Stimulated activated CD4-positive, alpha-beta T cell treated with anti-CD3 and anti-CD28 coated beads, Interleukin-2, amount 100 ng/mL, for 4 hours (primary cell): ENCODE results near the gene TRAPPC12.

Experiments
- DNase-seq: peaks from one replicate; pipeline ENCODE4 v3.0.0-alpha.2; 2020; ENCODE audit warnings: low read depth

Gene TRAPPC12

DNA sequence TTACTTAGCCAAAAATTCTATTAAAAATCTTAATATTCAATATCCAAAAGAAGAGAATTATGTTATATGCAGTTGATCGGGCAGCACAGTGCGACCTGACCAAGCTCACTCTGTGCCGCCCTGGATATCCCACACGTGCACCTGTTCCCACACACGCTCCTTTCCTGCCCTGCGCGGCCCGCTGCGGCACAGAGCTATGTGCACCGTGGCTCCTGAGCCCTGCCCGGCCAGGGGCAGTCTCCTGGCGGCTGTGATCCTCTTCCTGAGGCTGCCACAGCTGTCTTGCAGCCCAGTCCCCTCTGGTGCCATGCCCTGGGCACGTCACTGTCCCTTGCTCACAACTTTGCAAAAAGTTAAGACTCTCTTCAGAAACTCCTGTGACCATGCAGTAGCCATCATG is 29.3 kb downstream of the TRAPPC12 start:
- no peak for DNase-seq

DNA sequence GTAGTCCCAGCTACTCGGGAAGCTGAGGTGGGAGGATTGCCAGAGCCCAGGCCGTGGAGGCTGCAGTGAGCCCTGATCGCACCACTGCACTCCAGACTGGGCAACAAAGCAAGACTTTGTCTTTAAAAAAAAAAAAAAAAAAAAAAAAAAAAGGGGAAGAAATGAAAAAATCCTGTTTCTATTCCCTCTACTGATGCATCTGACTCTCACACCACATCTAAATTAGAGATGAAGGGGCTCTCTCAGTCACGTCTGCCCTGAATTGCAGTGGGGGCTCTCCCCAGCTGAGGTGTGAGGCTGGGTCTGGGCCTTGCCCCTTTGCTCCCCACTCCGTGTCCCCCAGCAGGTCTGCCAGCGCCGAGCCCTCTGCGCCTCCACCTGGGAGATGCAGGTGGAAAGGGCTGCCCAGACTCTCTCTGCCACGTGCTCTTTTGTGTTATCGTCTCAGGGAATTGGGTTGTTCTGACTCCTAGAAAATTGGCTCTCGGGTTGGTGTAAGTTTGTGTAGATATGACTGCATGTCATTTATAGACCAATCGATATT is 30.2 kb downstream of the TRAPPC12 start:
- no peak for DNase-seq

DNA sequence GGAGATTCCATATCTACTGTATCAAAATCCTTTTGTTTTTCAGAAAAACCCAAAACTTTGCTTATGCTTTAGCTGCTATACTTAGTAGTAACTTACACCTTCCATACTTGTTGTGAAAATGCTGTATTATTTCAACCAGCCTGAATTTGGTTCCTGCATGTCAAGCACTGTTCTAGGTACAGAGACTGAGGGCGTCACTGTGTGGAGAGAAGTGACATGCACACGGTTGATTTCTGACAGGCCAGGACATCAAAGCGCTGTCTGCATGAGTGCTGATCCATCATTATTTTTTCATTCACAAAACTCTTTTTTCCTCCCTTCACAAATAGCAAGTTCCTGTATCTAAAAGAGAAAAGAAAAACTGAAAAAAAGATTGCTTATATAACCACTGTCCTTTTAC is 31.6 kb downstream of the TRAPPC12 start:
- DNase-seq: no peak

DNA sequence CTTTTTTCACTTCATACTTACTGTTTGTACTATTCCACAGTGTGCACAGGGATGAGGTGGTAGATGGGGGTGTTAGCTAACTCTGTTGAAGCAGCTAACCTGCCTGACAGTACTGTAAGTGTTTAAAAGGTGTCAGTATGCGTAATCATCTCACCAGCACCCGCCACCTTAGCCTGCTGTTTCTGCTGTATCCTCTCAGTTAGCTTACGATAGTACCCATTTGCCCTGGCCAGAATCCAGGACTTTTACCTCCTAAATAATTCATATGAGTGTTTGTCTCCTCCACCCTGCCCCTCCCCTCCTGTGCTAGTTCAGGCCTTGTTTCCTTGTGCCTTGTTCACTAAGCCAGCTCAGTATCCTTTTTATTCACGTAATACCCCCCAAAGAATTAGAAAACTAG is 34.2 kb downstream of the TRAPPC12 start:
- DNase-seq: no peak

DNA sequence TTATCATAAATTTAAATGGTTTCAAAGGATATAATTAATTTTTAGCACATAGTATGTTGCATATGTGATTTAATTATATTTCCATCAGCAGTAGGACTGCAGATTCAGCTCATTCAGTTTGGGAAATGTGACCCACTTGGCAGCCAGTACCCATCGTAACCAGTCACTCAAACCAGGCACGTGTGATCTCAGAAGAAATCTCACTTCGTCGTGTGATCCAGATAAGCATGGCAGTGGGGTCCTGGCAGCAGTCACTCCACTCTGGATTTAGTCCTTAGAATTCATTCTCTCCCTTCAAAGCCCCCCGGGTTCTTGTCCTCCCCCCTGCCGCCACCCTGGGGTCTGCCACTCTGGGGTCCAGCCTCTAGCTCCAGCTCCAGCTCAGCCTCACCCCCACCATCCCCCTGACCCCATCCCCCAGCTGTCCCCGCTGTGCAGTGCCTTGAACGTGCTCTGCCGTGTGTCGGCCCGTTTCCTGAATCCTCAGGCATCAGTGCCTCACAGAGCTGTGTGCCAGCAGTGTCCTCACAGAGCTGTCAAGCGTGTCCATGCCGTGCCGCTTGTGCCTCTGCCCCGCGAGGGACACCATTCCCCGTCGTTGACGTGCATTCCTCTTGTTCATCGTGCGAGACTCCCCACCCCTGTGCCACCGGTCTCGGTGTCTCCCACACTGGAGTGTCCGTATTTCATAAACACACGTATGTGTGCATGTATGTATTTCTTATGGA is 34.8 kb downstream of the TRAPPC12 start:
- no peak for DNase-seq

DNA sequence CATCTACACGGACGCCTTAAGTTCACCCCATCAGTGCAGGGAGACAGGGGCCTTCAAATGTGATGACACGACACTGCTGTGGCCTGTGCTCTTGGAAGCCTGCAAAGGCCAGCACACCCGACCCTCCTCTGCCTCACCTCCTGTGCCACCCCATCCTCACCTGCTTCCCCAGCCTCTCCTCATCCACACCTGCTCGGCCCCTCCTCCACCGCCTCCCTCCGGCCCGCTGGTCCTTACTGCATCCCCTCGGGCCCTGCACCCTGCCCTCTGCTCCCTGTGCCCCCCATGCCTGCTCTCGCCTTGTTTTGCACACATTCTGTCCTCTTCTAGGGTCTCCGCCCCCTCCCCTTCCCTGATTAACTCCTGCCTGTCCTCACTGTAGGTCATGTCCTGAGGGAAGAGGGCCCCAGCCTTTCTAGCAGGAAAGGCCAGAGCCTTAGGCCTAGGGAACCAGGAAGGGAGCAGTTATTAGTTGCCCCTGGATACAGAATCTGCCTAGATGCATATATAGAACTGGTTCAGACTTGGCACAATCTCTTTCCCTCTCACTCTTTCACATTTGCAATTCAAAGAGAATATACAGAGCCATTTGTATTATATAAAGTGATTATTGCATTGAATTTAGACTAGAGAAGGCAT is 39.4 kb downstream of the TRAPPC12 start:
- no peak for DNase-seq

DNA sequence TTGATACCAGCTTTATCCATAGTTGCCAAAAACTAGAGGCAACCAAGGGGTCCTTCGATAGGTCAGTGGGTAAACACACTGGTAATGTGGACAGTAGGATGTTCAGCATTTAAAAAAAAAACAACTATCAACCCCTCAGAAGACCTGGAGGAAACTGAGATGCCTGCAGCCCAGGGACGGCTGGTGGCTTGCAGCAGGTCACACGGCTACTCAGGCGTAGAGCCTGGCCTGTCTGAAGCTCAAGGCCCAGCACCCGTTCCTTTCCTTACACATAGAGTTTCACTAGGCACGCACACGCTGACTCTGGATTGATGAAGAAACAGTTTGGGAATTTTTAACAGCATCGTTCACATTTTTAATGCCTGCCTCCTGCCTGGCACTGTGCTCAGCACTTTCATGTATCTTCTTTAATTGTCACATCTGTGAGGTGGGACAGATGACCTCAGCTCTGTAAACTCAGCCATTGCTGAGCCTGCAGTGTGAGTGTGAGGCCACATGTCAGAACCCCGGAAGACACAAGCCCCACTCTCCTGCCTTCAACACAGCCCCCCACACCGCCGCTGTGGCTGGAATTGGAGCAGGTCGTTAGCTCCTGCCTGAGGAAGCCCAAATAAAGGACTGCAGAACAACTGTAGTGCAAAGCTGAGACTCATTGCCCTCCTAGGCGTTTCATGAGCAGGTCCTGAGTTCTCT is 40.7 kb downstream of the TRAPPC12 start:
- no peak for DNase-seq

DNA sequence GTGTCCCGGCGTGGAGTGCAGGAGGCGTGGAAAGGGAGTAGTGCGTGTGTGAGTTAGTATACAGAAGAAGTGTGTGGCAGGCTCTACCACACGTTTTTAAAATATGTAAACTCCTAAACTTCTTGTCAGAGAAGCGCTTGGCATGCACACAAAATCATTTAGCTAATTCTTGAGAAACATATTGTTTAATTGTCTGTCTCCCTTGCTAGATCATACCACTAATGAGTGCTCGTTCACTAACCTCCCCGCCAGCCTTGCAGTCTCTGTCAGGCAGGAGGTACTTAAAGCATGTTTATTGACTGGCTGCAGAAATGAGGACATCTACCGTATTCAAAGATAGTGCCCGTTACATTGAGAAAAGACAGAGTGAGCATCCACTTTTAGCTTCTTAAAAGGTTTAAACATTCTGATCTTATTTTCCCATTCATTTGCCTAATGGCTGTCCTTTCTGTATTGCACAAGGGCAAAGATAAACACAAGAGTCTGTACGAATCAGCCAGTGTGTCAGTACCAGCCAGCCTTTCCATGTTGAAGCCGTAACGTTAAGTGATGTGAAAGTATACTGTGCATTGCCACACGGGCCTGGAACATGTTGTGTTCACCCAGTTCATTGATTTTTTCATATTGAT is 41.4 kb downstream of the TRAPPC12 start:
- no peak for DNase-seq

DNA sequence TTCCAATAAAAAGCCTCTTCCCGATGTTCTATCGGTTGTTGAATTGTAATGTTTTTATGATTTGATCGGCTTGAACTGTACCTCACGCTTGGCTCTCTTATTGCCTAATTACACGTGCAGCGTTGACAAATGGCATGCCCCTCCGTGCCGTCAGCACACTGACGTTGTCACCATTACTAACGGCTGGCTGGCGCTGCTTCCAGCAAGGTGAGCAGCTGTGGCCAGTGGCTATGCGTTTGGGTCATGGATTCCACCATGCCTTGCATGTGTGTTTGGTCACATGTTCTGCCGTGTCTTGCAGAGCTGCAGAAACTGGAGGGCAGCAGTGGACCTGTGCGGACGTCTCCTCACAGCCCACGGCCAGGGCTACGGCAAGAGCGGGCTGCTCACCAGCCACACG is 42.1 kb downstream of the TRAPPC12 start:
- no peak for DNase-seq

DNA sequence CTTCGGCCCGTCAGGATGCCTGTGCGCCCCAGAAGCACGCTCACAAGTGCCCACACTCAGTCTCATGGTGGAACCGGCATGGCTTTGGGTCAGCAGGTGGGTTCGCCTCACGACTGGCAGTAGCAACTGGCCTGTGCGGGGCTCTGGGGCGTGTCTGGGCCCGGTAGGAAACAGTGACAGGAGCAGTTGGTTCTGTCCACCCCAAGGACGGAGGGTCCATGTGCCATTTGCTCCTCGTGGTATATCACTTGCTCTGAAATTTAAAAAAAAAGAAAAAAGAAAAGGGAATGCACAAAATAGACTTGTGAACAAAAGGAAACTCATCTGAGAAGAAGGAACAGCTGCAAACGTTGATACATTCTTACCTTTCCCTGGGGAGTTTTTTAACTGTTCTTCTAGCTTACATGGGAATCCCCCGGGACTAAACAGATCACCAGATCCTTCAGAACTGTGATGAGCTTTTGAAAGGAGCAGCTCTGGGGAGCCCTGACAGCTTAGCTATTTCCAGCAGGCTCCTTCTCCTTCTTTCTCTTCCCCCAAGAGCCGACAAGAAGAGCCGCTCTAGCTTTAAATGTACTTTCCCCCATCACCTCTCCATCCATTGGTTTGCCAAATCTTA is 42.8 kb downstream of the TRAPPC12 start:
- no peak for DNase-seq

DNA sequence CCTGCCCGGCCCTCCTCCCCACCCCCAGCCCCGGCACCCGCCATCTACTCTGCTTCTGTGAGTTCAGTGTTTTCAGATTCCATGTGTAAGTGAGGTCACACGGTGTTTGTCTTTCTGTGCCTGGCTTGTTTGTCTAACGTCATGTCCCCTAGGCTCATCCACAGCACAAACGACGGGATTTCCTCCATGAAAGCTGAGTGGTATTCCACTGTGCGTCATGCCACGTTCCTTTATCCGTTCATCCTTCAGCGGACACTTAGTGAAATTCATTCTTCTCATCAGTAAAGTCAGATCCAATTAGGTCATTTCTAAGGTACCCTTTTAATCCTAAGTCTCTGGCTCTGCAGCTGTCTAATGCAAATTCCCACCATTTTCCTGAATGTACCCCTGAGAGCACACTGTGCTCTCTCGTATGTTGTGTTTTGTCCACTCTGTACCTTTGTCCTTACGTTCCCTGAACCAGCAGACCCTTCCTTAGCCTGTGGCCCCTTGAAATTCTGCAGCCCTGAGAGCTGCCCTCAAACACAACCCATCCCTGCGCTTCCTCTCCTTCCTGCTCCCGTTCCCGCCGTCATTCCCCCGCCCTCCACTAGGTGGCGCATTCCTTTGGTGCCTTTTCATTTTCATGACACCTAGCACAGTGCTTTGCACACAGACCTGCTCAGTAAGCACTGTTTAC is 44.1 kb downstream of the TRAPPC12 start:
- DNase-seq: peak; percentile 47

DNA sequence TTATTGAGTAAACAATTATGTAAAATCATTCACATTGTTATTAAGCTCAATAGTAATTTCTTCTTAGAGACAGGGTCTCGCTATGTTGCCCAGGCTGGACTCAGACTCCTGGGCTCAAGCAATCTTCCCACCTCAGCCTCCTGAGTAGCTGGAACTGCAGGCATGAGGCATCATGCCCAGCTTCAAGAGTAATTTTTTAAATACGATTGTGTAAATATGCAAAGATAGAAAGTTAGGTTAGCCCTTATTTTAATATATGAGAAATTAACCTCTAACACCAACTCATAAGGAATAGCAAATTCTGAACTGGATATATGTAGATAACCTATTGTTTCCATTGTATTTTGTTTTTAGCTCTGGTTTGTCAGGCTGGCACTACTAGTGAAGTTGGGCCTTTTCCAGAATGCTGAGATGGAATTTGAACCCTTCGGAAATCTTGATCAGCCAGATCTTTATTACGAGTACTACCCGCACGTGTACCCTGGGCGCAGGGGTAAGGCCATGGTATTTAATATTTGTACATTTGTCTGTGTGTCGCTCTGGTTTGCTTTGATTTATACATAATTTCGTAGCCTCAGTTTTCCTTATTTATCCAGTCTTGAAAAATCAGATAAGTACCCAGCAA is 44.8 kb downstream of the TRAPPC12 start:
- DNase-seq: no peak

DNA sequence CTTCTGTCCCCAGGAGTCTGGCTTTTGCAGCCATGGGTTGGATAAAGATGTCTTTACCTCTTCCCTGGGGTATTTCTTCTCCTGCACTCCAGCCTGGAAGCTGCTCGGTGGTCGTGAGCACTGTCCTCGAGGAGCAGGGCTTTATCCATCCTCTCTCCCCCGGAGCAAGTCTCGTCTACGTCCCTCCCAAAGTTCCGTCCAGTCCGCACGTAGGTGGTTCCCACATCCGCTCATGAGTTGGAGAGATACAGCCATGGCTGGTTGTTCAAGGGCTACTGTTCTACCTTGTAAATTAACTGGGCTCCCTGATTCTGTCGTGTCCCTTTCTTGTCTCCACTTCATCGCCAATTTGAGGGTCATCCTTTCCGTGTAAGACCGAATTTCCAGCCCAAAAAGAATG is 47.1 kb downstream of the TRAPPC12 start:
- no peak for DNase-seq

DNA sequence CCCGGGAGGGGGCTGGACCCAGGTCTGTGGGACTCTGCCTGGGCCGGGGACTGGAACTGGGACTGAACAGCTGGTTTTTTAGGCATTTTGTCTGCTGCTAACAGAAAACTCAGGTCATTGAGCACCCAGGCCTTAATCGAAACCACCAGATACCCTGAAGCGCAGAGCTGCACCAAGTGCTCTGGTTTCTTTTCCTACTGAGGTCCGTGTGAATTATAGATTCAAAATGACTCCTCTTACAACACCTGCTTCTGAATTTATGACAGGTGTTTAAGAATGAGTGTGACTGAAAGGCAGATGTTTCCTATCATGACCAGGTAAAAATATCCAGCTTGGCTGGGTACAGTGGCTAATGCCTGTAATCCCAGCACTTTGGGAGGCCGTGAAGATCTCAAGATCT is 47.8 kb downstream of the TRAPPC12 start:
- no peak for DNase-seq

DNA sequence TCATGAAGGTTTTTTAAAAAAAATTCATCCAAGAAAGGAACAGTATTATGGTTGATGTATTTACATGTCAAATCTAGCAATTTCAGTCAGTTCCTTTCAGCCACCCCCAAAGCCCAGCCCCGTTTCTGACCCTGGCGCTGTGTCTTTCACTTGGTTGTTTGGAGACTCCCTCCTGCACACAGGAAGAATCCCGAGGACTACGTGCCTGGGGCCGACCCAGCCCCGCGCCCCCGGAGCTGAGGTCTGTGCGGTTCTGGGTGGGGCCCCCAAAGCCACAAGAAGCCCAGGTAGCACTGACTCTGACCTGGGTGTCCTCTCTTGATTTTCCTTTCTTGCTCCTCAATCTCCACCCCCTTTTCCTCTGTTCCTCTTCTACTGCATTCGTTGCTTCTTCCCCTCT is 49.1 kb downstream of the TRAPPC12 start:
- no peak for DNase-seq

DNA sequence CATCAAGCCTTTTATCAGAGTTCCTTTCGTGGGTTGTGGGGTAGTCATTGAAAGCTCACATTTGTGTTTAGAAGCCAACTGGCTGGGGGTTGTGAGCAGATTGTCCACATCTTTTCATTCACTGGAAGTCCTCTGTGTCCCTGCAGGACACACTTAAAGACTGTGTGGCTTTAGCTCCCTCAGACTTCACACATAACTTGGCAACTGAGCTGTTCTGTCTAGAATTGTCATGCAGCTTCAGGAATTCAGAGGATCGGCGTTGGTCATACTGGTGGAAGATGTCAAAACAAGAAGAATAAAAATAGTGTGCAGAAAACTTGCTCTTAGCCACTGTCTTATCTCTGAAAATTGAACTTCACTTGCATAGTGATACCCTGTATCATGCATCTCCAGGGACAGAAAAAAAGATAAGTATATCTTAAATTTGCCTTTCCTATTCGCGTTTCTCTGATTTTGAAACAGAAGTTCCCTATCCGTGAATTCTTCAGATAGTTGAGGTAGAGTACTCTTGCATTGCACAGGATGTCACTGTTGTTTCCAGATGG is 49.6 kb downstream of the TRAPPC12 start:
- no peak for DNase-seq

DNA sequence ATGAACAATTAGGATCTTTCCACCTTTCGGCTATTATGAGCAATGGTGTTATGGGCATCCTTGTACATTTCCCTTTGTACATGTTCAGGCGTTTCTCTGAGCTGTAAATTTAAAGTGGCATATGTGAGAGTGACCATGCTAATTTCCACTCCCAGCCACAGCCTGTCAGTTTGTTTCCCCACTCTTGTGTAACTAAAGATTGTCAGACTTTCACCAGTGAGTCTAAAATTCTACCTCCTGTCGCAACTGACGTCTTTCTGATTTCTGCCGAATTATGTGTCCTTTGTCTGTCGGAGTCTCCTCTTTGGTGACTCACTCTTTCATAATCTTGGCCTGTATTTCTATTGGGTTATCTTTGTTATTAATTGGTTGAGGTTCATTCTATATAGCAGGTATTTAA is 50.7 kb downstream of the TRAPPC12 start:
- DNase-seq: no peak

DNA sequence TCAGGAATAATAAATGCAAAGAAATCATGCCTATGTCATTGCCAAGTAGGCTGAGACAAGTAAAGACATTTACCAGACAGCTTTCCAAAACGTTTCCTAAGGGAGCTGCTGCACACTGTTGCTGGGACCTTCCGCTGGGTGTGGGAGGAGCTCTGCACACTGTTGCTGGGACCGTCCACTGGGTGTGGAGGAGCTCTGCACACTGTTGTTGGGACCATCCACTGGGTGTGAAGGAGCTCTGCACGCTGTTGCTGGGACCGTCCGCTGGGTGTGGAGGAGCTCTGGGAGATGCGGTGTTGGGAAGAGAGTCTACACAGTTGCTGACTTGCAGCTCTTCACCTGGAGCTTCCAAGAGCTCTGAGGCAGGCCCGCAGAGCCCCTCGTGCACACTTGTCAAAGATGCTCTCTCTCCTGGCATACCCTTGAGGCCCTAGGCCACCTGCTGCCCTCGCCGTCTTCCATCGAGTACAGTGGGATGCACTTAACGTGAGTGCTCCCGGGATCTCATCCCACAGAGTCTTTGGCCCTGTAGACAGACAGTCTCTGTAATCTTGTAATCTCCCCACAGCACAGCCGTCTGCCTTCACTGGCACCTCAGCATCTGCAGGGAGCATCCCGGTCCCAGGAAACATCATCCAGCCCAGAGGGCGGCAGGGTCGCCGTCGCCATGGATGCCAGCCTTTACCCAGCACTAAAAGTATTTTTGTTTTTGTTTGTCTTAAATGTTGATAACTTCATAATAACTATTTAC is 51.4 kb downstream of the TRAPPC12 start:
- DNase-seq: no peak

DNA sequence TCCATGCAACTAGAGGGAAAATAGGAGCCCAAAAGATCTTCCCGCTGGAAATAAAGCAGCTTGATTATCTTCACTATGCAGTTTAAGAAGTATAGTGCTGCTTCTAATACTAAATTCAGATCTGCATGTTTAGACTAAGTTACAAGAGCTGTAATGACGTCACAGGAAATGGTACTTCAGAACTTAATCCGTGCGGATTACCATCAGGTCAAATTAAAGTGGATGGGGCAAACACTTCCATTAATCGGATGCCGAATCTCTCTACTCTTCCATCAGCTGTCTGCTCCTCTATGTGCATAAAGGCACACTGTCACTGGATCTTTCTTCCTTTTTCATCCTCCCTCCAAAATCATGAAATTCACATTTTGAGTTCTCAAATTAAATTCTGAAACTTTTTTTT is 52.6 kb downstream of the TRAPPC12 start:
- no peak for DNase-seq

DNA sequence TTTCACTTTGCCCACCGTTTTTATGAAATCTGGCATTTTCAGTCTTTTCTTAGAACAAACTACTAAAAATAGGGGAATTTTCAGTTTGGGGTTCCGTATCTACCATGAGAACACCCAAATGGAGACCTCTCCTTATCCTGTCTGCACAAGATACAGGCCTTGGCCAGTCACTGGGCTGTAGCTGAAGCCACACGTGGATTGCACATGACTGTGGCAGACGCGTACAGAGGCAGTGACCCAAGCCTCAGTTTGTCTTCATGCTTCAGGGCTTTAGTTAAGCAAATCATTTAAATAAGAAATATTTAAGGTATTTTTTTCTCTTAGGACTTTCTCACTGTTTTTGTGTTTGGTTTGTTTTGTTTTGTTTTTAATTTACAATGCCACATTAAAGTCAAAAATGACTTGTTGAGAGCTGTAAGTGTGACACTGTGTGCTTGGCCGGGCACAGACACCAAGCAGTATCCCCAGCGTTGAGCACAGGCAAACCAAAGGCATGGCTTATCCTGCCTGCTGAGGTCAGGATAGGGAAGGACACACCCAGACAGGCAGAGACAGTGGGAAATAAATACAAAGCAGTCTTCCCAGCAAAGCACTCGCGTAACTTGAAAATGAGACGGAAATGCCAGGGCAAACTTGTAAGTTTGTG is 53.3 kb downstream of the TRAPPC12 start:
- DNase-seq: no peak
